K562 (cell line): ENCODE results near the gene RND1. TPM values are rescaled to one million over a fixed set of nuclear protein-coding genes. Genes with fewer than 3 reads are reported as not detected.
A peak's percentile ranks its signal among the peaks of the same experiment; 100 is the strongest.

Source experiments
- ATF3 ChIP-seq, 2 experiments: fragments of 450-650 bp in 1 of 2; sonication (generic) in 1 of 2; formaldehyde crosslinking in 1 of 2; IDR thresholded peaks in 1 of 2; conservative IDR thresholded peaks in 1 of 2; 2 replicates each; pipeline versions ENCODE4 v1.6.1 to v1.8.1; 2016 to 2023; ENCODE audit warnings: mild to moderate bottlenecking in 2 of 2, moderate library complexity in 2 of 2, inconsistent platforms in 1 of 2, missing genetic modification reagents in 1 of 2
- CREB1 ChIP-seq, 2 experiments: sonication (generic) in 1 of 2; formaldehyde crosslinking in 1 of 2; IDR thresholded peaks; 2 replicates each; pipeline versions ENCODE4 v1.6.1 to v1.8.0; 2012 to 2022; ENCODE audit warnings: inconsistent platforms in 1 of 2, mild to moderate bottlenecking in 1 of 2, missing genetic modification reagents in 1 of 2, moderate library complexity in 1 of 2
- CREB3L1 ChIP-seq: fragments of 450-650 bp; IDR thresholded peaks from 2 replicates; pipeline ENCODE4 v1.6.1; 2014; ENCODE audit warnings: low read depth, mild to moderate bottlenecking, moderate library complexity, borderline replicate concordance
- CREM ChIP-seq: IDR thresholded peaks from 2 replicates; pipeline ENCODE4 v1.6.1; 2014; ENCODE audit warnings: antibody characterized with exemption, low read depth
- EP300 ChIP-seq: IDR thresholded peaks from 2 replicates; pipeline ENCODE4 v1.6.1; 2012; ENCODE audit warnings: low read length, improper control_type of control experiment
- ESRRB ChIP-seq: fragments of 250-450 bp; sonication (Bioruptor Pico); IDR thresholded peaks from 2 replicates; pipeline ENCODE4 v1.5.0; 2020; ENCODE audit warnings: mild to moderate bottlenecking, moderate library complexity, borderline replicate concordance
- HCFC1 ChIP-seq: IDR thresholded peaks from 2 replicates; pipeline ENCODE4 v1.6.1; 2012; ENCODE audit warnings: low read depth, low read length, improper control_type of control experiment
- HMGN3 ChIP-seq: IDR thresholded peaks from 2 replicates; pipeline ENCODE4 v1.6.1; 2011; ENCODE audit warnings: borderline replicate concordance, low read depth, mild to moderate bottlenecking, mixed read lengths, low read length; ENCODE audit not compliant: insufficient read length; ENCODE audit errors: extremely low read depth
- JUNB ChIP-seq: fragments of 450-650 bp; formaldehyde crosslinking; conservative IDR thresholded peaks from 2 replicates; pipeline ENCODE4 v1.4.0; 2020; ENCODE audit warnings: mild to moderate bottlenecking
- LARP7 ChIP-seq: fragments of 450-650 bp; IDR thresholded peaks from 2 replicates; pipeline ENCODE4 v1.6.1; 2016
- MAFK ChIP-seq: IDR thresholded peaks from 2 replicates; pipeline ENCODE4 v1.6.1; 2011; ENCODE audit warnings: low read length, improper control_type of control experiment
- MCM5 ChIP-seq: fragments of 450-650 bp; IDR thresholded peaks from 2 replicates; pipeline ENCODE4 v1.6.1; 2016; ENCODE audit warnings: low read depth
- NR4A1 ChIP-seq, 2 experiments: fragments of 250-450 bp in 1 of 2; fragments of 450-650 bp in 1 of 2; sonication (Bioruptor Pico) in 1 of 2; IDR thresholded peaks; 2 replicates each; pipeline versions ENCODE4 v1.4.0 to v1.6.1; 2016 to 2020; ENCODE audit warnings: mild to moderate bottlenecking in 2 of 2, missing compliant biosample characterization in 1 of 2, missing genetic modification characterization in 1 of 2, moderate library complexity in 1 of 2
- SLC30A9 ChIP-seq: fragments of 250-450 bp; sonication (Bioruptor Pico); IDR thresholded peaks from 2 replicates; pipeline ENCODE4 v1.8.0; 2022; ENCODE audit warnings: mild to moderate bottlenecking, moderate library complexity
- SMAD3 ChIP-seq: fragments of 450-650 bp; formaldehyde crosslinking; conservative IDR thresholded peaks from 2 replicates; pipeline ENCODE4 v1.4.0; 2020; ENCODE audit warnings: mild to moderate bottlenecking
- SMAD4 ChIP-seq: fragments of 250-450 bp; sonication (Bioruptor Pico); conservative IDR thresholded peaks from 2 replicates; pipeline ENCODE4 v1.8.0; 2021; ENCODE audit warnings: inconsistent platforms, mild to moderate bottlenecking, moderate library complexity
- SMARCA4 ChIP-seq: fragments of 450-650 bp; IDR thresholded peaks from 2 replicates; pipeline ENCODE4 v1.6.1; 2016
- ZNF280A ChIP-seq: fragments of 450-650 bp; IDR thresholded peaks from 2 replicates; pipeline ENCODE4 v1.6.1; 2018; ENCODE audit warnings: mild to moderate bottlenecking, low read depth; ENCODE audit not compliant: partially characterized antibody
- ZNF398 ChIP-seq: fragments of 250-450 bp; sonication (Bioruptor Pico); IDR thresholded peaks from 2 replicates; pipeline ENCODE4 v1.8.0; 2021; ENCODE audit warnings: moderate library complexity, mild to moderate bottlenecking, inconsistent platforms
- ZNF507 ChIP-seq: conservative IDR thresholded peaks from 2 replicates; pipeline ENCODE4 v1.6.1; 2017; ENCODE audit warnings: missing genetic modification characterization, missing compliant biosample characterization
- ZNF766 ChIP-seq: fragments of 200-800 bp; sonication (Bioruptor generic); conservative IDR thresholded peaks from 2 replicates; pipeline ENCODE4 v1.6.1; 2016; ENCODE audit warnings: missing genetic modification characterization, missing compliant biosample characterization
- polyA plus RNA-seq, 8 experiments: library from polyadenylated mRNA; depleted of rRNA in 4 of 8; stranded (reverse) in 5 of 8; unstranded in 3 of 8; fragments of >200 nt; fragmentation: Nextera tagmentation in 2 of 8; fragmentation: Illumina TruSeq in 1 of 8; extraction: Ambion mirVana in 2 of 8; extraction: Trizol in 1 of 8; gene quantifications; 2 replicates each; pipeline versions ENCODE4 v1.2.1 to v1.2.3, GENCODE V29; 2011 to 2014; ENCODE audit warnings: inconsistent platforms in 1 of 8, missing spikeins in 1 of 8
- total RNA-seq, 7 experiments: library from RNA; depleted of rRNA in 6 of 7; stranded (reverse); fragments of >200 nt in 6 of 7; fragmentation: Illumina TruSeq in 2 of 7; extraction: Trizol in 2 of 7; gene quantifications; 2 replicates each; pipeline versions ENCODE4 v1.2.1 to v1.2.3, GENCODE V29; 2011 to 2021; ENCODE audit warnings: low replicate concordance in 1 of 7

RND1 gene
- total and polyA plus RNA-seq, 9 of the 15 experiments (the other 6 are each of a cell fraction or from before 2014, with no cell fraction given): 0.18 to 0.78 (median 0.58) TPM; not detected in 2

GRCh38 chr12:48851883-48852733, 13.6 kb downstream of the RND1 start, which contains the start of gene DDX23 (continued):
- TF ChIP-seq ZNF280A (no peak), ZNF398 (CRISPR knock-in tag) (no peak), SMAD3 (CRISPR knock-in tag) (peak; percentile 89), CREB1 (IDR thresholded peaks at IDR 0.05) (peak; percentile 93), CREB1 (CRISPR knock-in tag; IDR thresholded peaks at IDR 0.05) (peak; percentile 86), ZNF507 (no peak), HMGN3 (peak; percentile 59), SMARCA4 (peak; percentile 40; the same call in 1 of the 2 replicates), CREM (peak; percentile 97), NR4A1 (CRISPR knock-in tag; IDR thresholded peaks at IDR 0.05) (no peak), NR4A1 (tag; IDR thresholded peaks at IDR 0.05) (peak; percentile 83), EP300 (peak; percentile 47), ESRRB (CRISPR knock-in tag) (no peak), JUNB (no peak), ZNF766 (CRISPR knock-in tag) (peak; percentile 99), CREB3L1 (peak; percentile 97), ATF3 (IDR thresholded peaks at IDR 0.05) (peak; percentile 45; the same call in 1 of the 2 replicates), ATF3 (CRISPR knock-in tag; conservative IDR thresholded peaks at IDR 0.05) (no peak; the same call in 1 of the 2 replicates), SLC30A9 (CRISPR knock-in tag) (no peak), MCM5 (no peak), MAFK (peak; percentile 35; the same call in 1 of the 2 replicates), LARP7 (no peak), HCFC1 (peak; percentile 100), SMAD4 (peak; percentile 85)
